Vagina (tissue), 2 donors: ENCODE measurements around the gene NXPE3. TPM values are rescaled to one million over a fixed set of nuclear protein-coding genes. Genes with fewer than 3 reads are reported as not detected.

Experiments
- DNase-seq, 2 donors: peaks; one replicate each; pipeline ENCODE4 v3.0.0-alpha.2; 2017; ENCODE audit errors: extremely low spot score in 2 of 2
- H3K27ac ChIP-seq: fragments of 200-600 bp; sonication (generic); one replicate; pipeline ENCODE4 v1.5.1; 2019
- H3K27me3 ChIP-seq: fragments of 200-600 bp; sonication (generic); one replicate; pipeline ENCODE4 v1.5.1; 2019
- H3K36me3 ChIP-seq, 2 donors: fragments of 200-600 bp; sonication (generic); one replicate each; pipeline ENCODE4 v1.5.1; 2017 to 2019
- H3K4me1 ChIP-seq: fragments of 200-600 bp; sonication (generic); one replicate; pipeline ENCODE4 v1.5.1; 2019
- H3K4me3 ChIP-seq, 2 donors: fragments of 200-600 bp; sonication (generic); 1 replicate in 1 of 2; 2 replicates in 1 of 2; pipeline ENCODE4 v1.5.1; 2016 to 2019
- H3K9me3 ChIP-seq: fragments of 200-600 bp; sonication (generic); one replicate; pipeline ENCODE4 v1.5.1; 2019
- POLR2A ChIP-seq, 2 donors: fragments of 450-650 bp; IDR thresholded peaks; one replicate each; pipeline ENCODE4 v1.6.1; 2017; ENCODE audit warnings: antibody characterized with exemption in 2 of 2, mild to moderate bottlenecking in 2 of 2, moderate library complexity in 2 of 2
- POLR2AphosphoS5 ChIP-seq, 2 donors: sonication (generic); formaldehyde crosslinking; IDR thresholded peaks; one replicate each; pipeline ENCODE4 v1.9.0; 2017; ENCODE audit warnings: antibody characterized with exemption in 2 of 2, mild to moderate bottlenecking in 2 of 2, low read depth in 1 of 2; ENCODE audit not compliant: insufficient read depth in 1 of 2
- intact Hi-C: fragments of 100-400 bp; cut with DNase I; formaldehyde crosslinking; loops from one replicate; pipeline ENCODE4 v1.15.1; 2023
- total RNA-seq: library from RNA; depleted of rRNA; stranded (reverse); fragments of >200 nt; gene quantifications from one replicate; pipeline ENCODE4 v1.2.3, GENCODE V29; 2016
- TF ChIP-seq, protein P1 (sequence below), 3 experiments: fragments of 450-650 bp in 2 of 3; fragments of 200-600 bp in 1 of 3; sonication (generic) in 1 of 3; IDR thresholded peaks; one replicate each; pipeline ENCODE4 v1.5.1; 2017 to 2019; ENCODE audit warnings: antibody characterized with exemption in 3 of 3, mild to moderate bottlenecking in 2 of 3, moderate library complexity in 2 of 3

Gene NXPE3
- total RNA-seq, 1 donor from 2014 or later, result 13.3 TPM

DNA sequence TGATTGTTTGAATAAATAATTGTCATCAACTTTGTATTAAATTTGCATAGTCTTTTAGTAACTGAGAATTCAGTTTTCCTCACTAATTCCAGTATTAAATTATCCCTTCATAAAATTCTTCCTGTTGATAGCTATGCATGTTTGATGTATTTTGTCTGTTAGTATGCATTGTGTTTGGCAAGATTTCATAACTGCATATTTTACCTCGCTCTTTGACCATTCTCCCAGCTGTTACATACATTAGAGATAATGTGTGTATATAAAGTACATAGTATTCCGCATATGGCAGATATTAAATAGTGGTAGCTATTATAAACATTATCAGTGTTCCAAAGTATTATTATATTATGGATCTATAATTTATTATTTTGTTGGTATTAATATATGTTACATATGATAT lies 59.7 kb downstream of the NXPE3 start:
- intact Hi-C loops, result no loop called here
- DNase-seq, result no peak
- no peak overlapping the region for H3K27ac ChIP-seq
- H3K9me3 ChIP-seq, result no peaks in the 10 kb centered on the region
- no peaks in the 10 kb centered on the region for H3K27me3 ChIP-seq
- TF ChIP-seq POLR2A (IDR thresholded peaks at IDR 0.05) (no peak), POLR2AphosphoS5 (IDR thresholded peaks at IDR 0.05; ENCODE audit: insufficient read depth in 1 of 2, low read depth in 1 of 2) (no peak)
- TF ChIP-seq, protein P1, sequence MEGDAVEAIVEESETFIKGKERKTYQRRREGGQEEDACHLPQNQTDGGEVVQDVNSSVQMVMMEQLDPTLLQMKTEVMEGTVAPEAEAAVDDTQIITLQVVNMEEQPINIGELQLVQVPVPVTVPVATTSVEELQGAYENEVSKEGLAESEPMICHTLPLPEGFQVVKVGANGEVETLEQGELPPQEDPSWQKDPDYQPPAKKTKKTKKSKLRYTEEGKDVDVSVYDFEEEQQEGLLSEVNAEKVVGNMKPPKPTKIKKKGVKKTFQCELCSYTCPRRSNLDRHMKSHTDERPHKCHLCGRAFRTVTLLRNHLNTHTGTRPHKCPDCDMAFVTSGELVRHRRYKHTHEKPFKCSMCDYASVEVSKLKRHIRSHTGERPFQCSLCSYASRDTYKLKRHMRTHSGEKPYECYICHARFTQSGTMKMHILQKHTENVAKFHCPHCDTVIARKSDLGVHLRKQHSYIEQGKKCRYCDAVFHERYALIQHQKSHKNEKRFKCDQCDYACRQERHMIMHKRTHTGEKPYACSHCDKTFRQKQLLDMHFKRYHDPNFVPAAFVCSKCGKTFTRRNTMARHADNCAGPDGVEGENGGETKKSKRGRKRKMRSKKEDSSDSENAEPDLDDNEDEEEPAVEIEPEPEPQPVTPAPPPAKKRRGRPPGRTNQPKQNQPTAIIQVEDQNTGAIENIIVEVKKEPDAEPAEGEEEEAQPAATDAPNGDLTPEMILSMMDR (IDR thresholded peaks at IDR 0.05), result no peak
- no peak overlapping the region for H3K4me3 ChIP-seq
- no peaks in the 10 kb centered on the region for H3K4me1 ChIP-seq
- no peaks in the 10 kb centered on the region for H3K36me3 ChIP-seq

DNA sequence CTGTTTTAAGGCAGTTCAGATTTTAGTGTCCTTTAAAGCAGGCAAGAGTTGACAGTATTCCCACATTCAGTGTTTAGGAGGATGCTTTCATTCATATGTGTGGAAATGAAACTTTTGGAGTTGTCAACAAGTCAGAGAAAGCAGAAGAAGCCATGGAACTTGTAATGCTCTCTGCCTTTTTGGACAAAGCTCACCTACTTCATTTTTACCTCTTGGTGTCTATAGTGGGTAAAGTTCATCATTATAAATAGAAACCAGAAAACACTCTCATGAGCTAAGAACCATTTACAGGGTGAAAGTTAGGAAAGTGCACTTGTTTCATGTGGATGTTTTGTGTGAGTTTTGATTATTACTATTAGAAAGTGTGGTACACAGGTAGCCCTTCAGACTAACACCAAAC lies 61.1 kb downstream of the NXPE3 start:
- intact Hi-C loops, result no loop called here
- TF ChIP-seq, protein P1 (IDR thresholded peaks at IDR 0.05), result no peak
- TF ChIP-seq POLR2AphosphoS5 (IDR thresholded peaks at IDR 0.05; ENCODE audit: insufficient read depth in 1 of 2, low read depth in 1 of 2), result no peak
- TF ChIP-seq POLR2A (IDR thresholded peaks at IDR 0.05), result no peak
- H3K4me1 ChIP-seq, result no peaks in the 10 kb centered on the region

DNA sequence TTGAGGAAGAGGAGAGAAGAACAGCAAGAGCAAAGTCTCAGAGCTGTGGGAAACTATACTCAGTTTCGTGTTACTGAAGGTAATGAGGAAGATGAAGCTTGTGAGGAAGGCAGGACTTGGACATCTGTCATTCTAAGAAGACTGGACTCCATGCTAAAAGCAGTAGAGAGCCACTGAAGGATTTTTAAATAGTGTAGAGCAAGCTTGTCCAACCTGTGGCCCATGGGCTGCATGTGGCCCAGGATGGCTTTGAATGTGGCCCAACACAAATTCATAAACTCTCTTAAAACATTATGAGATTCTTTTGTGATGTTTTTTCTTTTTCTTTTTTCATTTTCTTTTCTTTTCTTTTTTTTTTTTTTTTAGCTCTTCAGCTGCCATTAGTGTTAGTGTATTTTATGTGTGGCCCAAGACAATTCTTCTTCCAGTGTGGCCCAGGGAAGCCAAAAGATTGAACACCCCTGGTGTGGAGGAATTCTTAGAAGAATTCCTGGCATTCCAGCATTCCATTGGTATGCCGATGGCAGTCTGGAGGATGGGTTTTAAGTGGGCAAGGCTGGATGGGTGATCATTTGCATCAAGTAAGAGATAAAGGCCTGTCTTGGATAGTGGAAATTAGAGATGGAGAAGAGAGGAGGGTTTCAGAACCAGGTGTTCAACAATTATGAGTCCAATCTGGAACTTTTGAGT lies 63.4 kb downstream of the NXPE3 start:
- H3K4me1 ChIP-seq, result no peaks in the 10 kb centered on the region
- H3K27ac ChIP-seq, result no peak overlapping the region
- no peaks in the 10 kb centered on the region for H3K36me3 ChIP-seq
- H3K9me3 ChIP-seq, result no peaks in the 10 kb centered on the region
- H3K4me3 ChIP-seq, result no peak overlapping the region
- no peaks in the 10 kb centered on the region for H3K27me3 ChIP-seq
- no peak for TF ChIP-seq POLR2AphosphoS5 (IDR thresholded peaks at IDR 0.05; ENCODE audit: insufficient read depth in 1 of 2, low read depth in 1 of 2)
- TF ChIP-seq POLR2A (IDR thresholded peaks at IDR 0.05), result no peak
- TF ChIP-seq, protein P1 (IDR thresholded peaks at IDR 0.05), result no peak
- intact Hi-C loops, result no loop called here
- no peak for DNase-seq

More for the DNA sequence above, 61.1 kb downstream of the NXPE3 start:
- Histone ChIP-seq H3K36me3 (no peaks in the 10 kb centered on the region), H3K27ac (no peak overlapping the region), H3K9me3 (no peaks in the 10 kb centered on the region), H3K4me3 (no peak overlapping the region), H3K27me3 (no peaks in the 10 kb centered on the region)
- DNase-seq, result no peak

DNA sequence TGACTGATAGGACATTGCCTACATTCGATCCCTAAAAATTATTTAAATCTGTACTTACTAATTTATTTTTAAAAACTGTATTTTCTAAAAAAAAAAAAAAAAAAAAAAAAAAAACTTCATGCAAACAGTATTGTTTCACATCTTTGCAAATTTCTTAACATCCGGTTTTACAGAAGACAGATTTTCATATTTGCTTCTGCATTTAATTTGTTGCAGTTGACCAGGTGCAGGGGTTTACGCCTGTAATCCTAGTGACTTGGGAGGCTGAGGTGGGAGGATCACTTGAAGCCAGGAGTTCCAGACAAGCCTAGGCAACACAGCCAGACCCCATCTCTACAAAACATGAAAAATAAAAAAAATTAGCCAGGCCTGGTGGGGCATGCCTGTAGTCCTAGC lies 63.9 kb downstream of the NXPE3 start:
- DNase-seq, result no peak
- no peak overlapping the region for H3K4me3 ChIP-seq
- H3K27me3 ChIP-seq, result no peaks in the 10 kb centered on the region
- no peaks in the 10 kb centered on the region for H3K4me1 ChIP-seq
- H3K9me3 ChIP-seq, result no peaks in the 10 kb centered on the region
- TF ChIP-seq POLR2A (IDR thresholded peaks at IDR 0.05) (no peak), POLR2AphosphoS5 (IDR thresholded peaks at IDR 0.05; ENCODE audit: insufficient read depth in 1 of 2, low read depth in 1 of 2) (no peak)
- TF ChIP-seq, protein P1 (IDR thresholded peaks at IDR 0.05), result no peak
- no peak overlapping the region for H3K27ac ChIP-seq
- H3K36me3 ChIP-seq, result no peaks in the 10 kb centered on the region
- intact Hi-C loops, result no loop called here

DNA sequence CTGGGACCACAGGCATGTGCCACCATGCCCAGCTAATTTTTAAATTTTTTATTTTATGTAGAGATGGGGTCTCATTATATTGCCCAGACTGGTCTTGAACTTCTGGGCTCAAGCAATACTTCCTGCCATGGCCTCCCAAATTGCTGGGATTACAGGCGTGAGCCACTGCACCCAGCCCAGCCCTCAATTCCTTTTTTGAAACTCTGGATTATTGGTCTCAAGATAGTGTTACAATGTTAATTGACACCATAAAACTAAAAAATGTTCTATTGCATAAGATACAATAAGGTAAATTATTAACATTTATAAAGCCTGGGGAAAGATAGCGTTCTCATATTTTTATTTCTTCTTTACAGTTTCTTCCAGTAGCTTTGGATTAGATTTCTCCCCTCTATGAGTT lies 66.4 kb downstream of the NXPE3 start:
- no peak overlapping the region for H3K27ac ChIP-seq
- no peaks in the 10 kb centered on the region for H3K27me3 ChIP-seq
- no peak for DNase-seq
- intact Hi-C loops, result no loop called here
- H3K4me3 ChIP-seq, result no peak overlapping the region
- H3K9me3 ChIP-seq, result no peaks in the 10 kb centered on the region
- H3K36me3 ChIP-seq, result no peaks in the 10 kb centered on the region
- TF ChIP-seq POLR2AphosphoS5 (IDR thresholded peaks at IDR 0.05; ENCODE audit: insufficient read depth in 1 of 2, low read depth in 1 of 2) (no peak), POLR2A (IDR thresholded peaks at IDR 0.05) (no peak)
- TF ChIP-seq, protein P1 (IDR thresholded peaks at IDR 0.05), result no peak
- peaks cover 7% of the 10 kb centered on the region for H3K4me1 ChIP-seq
